Thymus (tissue), 2 donors: ENCODE results near the gene CNR2. TPM values are rescaled to one million over a fixed set of nuclear protein-coding genes. Genes with fewer than 3 reads are reported as not detected.

Experiments
- polyA plus RNA-seq: library from polyadenylated mRNA; stranded (reverse); fragments of 200-250 nt; gene quantifications from one replicate; pipeline ENCODE4 v1.2.3, GENCODE V29; 2013
- total RNA-seq: library from RNA; stranded (reverse); fragments of 120-200 nt; gene quantifications from one replicate; pipeline ENCODE4 v1.2.4, GENCODE V29; 2013
- donor health status: healthy.

CNR2 gene
- total and polyA plus RNA-seq, 2 donors: 1.5 to 1.8 TPM

Other genes with a start within 250 kb of the CNR2 start
- 3,178 TPM for gene RPL11, start 221.6 kb downstream of the CNR2 start, total RNA-seq
- 4,395 TPM for gene RPL11, start 221.6 kb downstream of the CNR2 start, polyA plus RNA-seq
- gene ELOA, start 169.9 kb downstream of the CNR2 start, total RNA-seq: 22.1 TPM
- gene ELOA, start 169.9 kb downstream of the CNR2 start, polyA plus RNA-seq: 16.5 TPM
- gene PITHD1, start 134.9 kb downstream of the CNR2 start, total RNA-seq: 118 TPM
- 89.1 TPM for gene PITHD1, start 134.9 kb downstream of the CNR2 start, polyA plus RNA-seq
- gene LYPLA2, start 122.2 kb downstream of the CNR2 start, total RNA-seq: 47.2 TPM
- gene LYPLA2, start 122.2 kb downstream of the CNR2 start, polyA plus RNA-seq: 57.7 TPM
- 22.1 TPM for gene GALE, start 112.6 kb downstream of the CNR2 start, total RNA-seq
- gene GALE, start 112.6 kb downstream of the CNR2 start, polyA plus RNA-seq: 22.6 TPM
- gene HMGCL, start 87.9 kb downstream of the CNR2 start, total RNA-seq: 34.2 TPM
- 41.6 TPM for gene HMGCL, start 87.9 kb downstream of the CNR2 start, polyA plus RNA-seq
- 25.9 TPM for gene FUCA1, start 45.1 kb downstream of the CNR2 start, total RNA-seq
- gene FUCA1, start 45.1 kb downstream of the CNR2 start, polyA plus RNA-seq: 39.5 TPM
- 143 TPM for gene PNRC2, start 46.5 kb upstream of the CNR2 start, total RNA-seq
- gene PNRC2, start 46.5 kb upstream of the CNR2 start, polyA plus RNA-seq: 151 TPM
- gene SRSF10, start 67.0 kb upstream of the CNR2 start, total RNA-seq: 145 TPM
- gene SRSF10, start 67.0 kb upstream of the CNR2 start, polyA plus RNA-seq: 106 TPM
- 1.5 TPM for gene MYOM3, start 198.8 kb upstream of the CNR2 start, total RNA-seq
- gene MYOM3, start 198.8 kb upstream of the CNR2 start, polyA plus RNA-seq: 0.71 TPM
- not detected for gene IL22RA1, start 229.8 kb upstream of the CNR2 start, total RNA-seq
- 0.09 TPM for gene IL22RA1, start 229.8 kb upstream of the CNR2 start, polyA plus RNA-seq